Measurements from ENCODE around the gene BCAR3. TPM values are rescaled to one million over a fixed set of nuclear protein-coding genes. Genes with fewer than 3 reads are reported as not detected.

The BCAR3 gene
- total RNA-seq, 1 donor from 2014 or later, result 47.1 TPM

DNA sequence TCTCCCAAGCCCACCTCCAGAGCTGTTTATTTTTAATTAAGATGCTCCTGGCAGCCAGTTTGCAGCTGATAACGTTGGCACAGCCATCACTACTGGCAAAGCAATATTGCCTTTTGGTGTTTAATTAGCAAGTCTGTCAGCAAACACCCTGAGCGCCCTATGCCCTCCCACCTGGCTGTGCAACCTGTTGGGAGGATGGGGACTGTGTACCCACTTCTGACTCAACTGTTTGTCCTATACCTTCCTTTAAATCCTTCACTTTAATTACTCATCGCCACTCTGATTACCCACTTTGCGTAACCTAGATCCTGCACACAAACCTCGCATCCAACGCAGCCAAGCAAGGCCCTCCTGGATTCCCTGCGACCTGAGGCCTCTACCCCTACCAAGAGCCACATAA is 67.1 kb downstream of the BCAR3 start:
- DNase-seq, result no peak

DNA sequence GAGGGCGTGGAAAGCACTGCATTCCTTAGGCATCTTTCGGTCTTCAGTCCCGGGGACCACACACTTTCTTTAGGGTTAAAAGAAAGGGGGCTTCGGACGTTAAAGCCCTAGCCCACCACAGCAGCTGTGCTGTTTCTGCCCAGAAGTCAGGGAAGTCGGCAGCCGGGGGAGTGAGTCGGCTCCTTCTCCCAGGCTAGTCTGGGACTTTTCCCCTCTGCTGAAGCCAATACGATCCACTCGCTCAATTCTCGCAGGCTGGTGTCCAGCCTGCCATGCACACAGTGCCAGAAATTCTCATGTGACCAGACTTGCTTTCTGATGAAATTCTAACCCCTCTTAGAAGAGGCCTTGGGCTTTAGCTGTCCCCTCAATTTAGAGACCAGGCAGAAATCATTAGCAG is 67.7 kb downstream of the BCAR3 start:
- no peak for DNase-seq

DNA sequence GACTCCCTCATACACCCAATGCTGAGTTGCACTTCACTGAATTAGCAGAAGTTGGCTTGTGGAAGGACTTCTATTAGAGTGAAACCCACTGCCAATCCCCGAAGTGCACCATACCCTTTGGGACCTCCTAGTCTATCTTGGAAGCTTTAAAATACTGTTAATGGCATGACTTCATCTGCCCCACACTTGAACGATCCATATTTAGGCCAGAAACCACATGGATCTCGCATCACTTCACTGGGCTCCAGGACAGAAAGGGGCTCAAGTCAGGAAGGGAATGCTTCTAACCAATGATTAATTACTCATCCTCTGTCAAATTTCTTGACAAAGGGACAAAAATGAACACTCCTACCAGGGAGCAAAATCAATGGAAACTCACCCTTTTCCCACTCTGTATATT is 69.1 kb downstream of the BCAR3 start:
- no peak for DNase-seq

DNA sequence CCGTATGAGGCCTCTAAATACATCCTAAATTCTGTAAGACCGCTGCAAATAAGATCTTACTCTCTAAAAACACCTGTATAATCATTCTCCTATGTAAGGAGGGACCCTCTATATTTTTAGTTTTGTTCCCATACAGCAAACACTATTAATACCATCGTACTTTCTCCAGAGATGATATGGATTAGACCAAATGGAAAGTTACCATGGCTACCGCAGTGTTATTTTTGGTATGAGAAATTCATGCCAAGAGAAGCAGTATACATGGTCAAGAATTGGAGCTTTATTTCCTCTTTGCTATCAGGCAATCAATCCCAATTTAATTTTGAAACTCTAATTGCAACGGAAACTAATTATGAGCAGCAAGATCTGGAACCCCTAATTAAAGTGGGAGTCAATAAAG is 70.0 kb downstream of the BCAR3 start:
- DNase-seq, result peak; percentile 39

DNA sequence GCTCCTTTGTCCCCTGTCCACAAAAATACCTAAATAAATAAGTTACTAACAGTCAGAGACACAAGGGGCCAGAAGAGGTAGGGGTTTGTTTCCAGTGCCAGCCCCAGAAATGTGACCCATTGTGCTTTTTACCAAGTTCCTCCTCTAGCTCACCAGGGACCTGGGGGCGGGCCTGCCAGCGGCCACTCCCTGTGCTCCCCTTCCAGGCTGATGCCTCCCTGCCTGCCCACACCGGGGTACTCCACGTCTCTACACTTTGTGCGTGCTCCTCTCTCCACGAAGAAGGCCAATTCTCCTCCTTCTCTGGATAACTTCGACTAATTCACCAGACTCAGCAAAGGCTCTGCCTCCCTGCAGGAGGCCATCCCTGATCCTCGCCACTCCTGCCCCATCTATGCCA is 72.1 kb downstream of the BCAR3 start:
- DNase-seq, result no peak

DNA sequence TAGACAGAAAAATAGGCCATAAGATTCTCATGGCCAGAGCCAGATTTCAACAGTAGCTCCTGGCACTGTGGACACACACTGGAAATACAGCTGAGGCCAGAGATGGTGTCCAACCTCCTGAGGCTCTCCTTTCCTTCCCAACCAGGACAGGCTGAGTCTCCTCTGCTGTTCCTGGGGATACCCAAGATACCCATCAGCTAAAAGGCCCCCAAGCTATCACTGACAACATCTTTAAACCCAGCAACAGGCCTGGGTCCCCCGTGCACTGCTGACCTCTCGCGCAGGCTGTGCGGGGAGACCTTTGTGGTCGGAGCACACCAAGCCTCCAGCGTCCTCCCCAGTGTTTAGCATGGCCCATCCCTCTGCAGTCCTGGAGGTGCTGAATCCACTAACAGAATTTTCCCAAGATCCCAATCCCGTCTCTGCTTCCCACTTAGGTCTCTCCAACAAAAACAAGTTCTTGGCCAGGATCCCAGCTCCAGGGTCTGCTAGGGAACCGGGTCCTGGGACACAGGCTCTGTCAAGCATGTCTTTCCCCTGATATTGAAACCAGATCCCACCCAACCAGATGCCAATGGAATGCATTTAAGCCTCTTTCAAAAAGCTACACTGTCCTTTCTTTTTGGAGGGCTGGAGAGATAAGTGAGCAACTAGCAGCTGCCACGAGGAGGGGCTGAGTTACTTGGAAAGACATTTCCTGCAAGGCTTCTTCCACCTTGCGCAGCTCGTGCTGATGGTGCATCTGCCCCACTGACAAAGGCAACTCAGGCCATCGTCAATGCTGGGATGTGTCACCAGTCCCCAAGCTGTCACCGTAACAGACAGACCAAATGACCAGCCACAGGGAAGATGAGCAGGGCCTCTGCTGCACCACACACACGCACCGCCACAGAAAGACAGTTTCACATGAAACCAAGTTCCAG is 73.2 kb downstream of the BCAR3 start:
- DNase-seq, result peak; percentile 79

DNA sequence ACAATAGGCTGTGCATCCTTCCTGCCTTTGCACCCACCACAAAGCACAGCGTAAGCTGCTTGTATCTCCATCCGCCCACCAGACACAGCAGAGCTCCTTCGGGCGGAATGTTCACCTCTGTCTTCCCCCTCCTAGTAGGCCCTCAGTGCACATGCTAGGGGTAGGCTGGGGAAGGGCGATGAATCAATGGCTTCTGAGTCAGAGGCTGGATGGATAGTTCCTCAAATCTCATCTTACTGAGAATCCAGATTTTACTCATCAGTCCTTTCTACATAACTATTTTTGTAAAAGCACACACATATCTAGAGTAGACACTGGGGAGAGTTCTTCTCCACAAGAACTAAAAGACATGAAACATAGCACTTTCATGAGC is 73.8 kb downstream of the BCAR3 start:
- DNase-seq, result no peak

DNA sequence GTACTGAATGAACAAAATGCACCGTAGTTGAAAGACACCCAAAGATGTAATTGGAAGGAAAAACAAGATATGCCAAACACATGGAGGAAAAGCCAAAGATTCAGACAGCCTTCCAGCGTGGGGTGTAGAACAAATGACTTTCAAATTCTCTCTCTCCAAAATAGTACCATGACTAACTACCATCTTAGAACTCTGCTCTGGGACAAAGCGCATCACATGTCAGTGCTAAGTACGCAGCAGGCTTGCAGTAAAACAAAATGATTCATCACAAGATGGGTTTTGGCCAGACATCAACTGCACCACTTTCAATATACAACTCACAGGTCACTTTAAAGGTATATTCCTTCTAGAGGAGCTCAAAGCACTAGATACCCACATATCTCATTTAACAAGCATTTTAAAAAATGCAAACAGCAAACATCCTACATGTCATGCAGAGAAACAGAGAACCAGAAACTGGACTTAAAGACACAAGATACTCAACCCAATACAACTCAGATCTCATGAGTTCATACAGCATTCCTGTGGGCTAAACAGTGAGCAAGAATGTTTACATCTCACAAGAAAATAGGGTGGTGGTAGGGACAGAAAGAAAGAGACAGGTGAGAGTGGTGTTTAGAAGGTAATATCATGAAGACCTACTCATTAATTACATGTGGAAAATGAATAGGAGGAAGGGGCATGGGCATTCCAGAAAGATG is 75.7 kb downstream of the BCAR3 start:
- DNase-seq, result peak; percentile 81

DNA sequence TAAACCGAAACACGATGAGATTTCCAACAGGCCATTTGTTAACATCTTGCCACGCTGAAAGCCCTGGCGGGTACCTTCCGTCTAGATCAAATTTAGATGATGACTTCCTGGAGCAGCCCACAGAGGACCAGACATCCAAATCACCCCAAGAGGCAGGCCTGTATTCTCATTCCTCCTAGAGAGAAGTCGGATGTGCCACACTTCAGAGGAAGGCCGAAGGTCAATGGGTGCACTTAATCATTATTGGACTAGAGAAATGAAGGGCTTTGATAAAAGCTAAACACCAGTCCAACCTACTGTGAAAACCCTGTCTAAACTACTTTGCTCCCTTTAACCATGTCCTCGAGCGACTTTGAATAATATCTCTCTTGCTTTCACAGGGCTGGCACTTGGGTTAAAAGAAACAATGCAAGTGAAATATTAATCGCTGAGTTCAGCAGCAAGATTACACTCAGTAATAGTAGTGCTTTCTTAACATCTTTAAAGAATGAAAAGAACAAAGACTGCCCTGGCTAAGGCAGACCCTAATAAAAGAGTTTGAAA is 76.5 kb downstream of the BCAR3 start:
- no peak for DNase-seq

- DNase-seq, result no peak
Observed at GRCh38 chr1:93604411-93604810, 77.2 kb downstream of the BCAR3 start.

- DNase-seq, result no peak
Observed at GRCh38 chr1:93603601-93604000, 78.0 kb downstream of the BCAR3 start.

- no peak for DNase-seq
Observed at GRCh38 chr1:93603106-93603505, 78.5 kb downstream of the BCAR3 start.

- DNase-seq, result no peak
Observed at GRCh38 chr1:93602101-93602500, 79.5 kb downstream of the BCAR3 start.

GRCh38 chr1:93601686-93602085 is 80.0 kb downstream of the BCAR3 start:
- DNase-seq, result no peak

DNA sequence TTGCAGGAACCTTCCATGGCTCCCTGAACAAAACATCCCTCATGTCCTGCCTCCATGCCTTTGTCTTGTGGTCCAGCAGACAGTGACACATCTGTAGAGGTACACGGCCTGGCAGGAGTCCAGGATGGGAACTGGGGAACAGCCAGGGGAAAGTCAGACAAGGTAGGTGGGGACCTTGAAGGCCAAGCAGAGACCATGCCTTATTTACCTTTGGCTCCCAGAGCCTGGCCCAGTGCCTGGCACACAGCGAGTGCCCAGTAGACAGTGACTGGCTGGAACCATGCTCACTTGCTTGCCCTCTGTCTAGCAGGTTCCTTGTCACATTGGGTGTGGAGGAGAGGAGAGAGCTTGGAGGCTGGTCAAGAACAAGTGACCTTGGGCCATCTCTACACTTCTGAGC is 81.0 kb downstream of the BCAR3 start:
- DNase-seq, result no peak

- DNase-seq, result no peak
Observed at GRCh38 chr1:93599479-93599878, 82.2 kb downstream of the BCAR3 start.

GRCh38 chr1:93598861-93599439 is 82.7 kb downstream of the BCAR3 start:
- DNase-seq, result no peak

GRCh38 chr1:93598396-93598795 is 83.2 kb downstream of the BCAR3 start:
- no peak for DNase-seq

DNA sequence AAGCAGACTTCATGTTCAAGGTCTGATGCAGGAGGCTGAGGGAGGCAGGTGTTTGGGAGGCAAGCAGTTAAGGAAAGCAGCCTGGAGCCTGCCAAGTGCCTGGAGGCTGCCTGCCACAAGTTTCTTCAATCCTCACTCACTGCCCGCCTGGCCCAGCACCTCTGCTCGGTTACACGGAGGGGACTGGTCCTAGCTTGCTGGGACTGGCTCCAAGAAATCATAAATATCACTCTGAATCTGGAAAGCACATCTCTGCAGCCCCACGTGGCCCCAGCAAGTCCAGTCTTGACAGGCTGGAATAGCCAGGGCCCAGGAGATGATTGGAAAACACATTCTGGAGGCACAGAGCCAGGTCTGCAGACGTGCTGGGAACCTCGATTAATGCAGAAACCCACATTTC is 83.9 kb downstream of the BCAR3 start:
- DNase-seq, result no peak

DNA sequence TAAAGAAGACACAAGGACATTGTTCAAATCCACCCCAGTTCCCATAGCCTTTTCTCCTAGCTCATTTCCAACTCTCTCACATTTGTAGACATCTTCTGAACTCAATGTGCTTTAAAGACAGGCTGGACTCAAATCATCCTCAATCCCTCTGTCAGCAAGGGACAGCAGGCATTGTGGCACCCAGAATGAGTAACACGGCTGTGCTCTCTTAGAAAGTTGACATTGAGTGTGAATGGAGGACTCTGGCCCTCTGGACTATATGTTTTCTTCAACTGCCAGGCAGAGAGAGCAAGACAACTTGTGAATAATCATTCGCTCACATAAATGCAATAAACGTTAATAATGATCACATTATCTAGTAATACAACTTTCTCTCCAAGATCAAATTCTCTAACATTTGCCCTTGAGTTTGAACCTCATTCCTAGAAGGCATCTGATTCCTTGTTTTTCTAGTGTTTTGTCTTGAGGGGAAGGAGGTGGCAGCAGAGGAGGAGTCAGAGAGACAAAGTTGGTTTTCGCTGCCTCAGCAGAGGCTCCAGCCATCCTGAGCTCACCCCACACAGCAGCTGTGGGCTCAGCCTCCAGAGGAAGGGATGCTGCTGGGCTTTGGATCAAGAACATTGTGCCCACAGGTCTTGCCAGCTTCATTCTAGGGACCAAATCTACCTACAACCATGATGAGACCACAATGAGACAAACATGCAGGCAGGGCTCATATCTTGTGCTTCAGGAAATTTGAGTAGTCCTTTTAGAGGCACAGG is 85.1 kb downstream of the BCAR3 start:
- no peak for DNase-seq

DNA sequence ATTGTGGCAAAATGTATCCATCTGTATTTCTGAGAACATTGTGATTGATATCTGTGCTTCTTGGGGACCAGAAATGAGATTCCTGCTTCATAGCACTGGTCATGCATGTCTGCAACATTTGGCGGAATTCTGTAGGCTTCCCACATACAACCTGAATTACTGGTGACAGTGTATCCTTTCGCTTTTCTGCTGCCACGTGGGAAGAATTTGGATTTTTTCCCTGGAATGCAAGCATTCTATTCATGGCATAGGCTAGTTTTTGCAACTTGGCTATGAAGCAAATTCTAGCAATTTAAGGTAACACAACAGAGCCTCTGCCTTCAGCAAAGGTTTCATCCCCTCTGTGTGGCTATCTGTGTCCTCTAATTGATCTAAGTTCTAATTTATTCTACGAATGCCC is 85.9 kb downstream of the BCAR3 start:
- no peak for DNase-seq

DNA sequence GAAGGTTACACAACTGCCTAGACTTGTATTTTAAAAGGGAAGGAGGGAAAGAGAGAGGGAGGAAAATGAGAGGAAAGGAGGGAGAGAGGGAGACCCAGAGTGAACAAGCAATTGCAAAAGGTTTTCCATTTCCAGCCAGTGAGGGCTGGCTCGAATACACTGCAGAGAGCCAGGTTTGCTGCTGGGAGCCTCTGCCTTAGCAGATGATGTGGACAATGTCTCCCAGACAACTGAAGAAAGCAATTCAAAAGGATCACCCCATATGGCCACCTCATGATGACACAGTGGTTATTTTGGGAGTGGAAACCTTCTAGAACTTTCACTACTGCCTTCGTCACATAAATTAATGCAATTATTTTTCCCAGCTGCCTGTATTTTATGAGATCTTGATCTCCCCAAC is 86.4 kb downstream of the BCAR3 start:
- DNase-seq, result no peak

GRCh38 chr1:93594603-93594880 is 87.1 kb downstream of the BCAR3 start:
- DNase-seq, result no peak

Data from dermis blood vessel endothelial cell (primary cell).